SK-N-SH treated with all-trans-retinoic acid at 6 μM for 48 hours (cell line): Measurements from ENCODE around the gene CACNA1S.

Experiments
- BACH2 ChIP-seq: fragments of 250-450 bp; sonication (Bioruptor Pico); IDR thresholded peaks from 2 replicates; pipeline ENCODE4 v1.9.0; 2021; ENCODE audit warnings: mild to moderate bottlenecking, borderline replicate concordance
- TCF4 ChIP-seq: fragments of 250-450 bp; sonication (Bioruptor Pico); IDR thresholded peaks from 2 replicates; pipeline ENCODE4 v1.8.0; 2021; ENCODE audit warnings: mild to moderate bottlenecking, moderate library complexity, borderline replicate concordance
- ZC3H10 ChIP-seq: fragments of 250-450 bp; sonication (Bioruptor Pico); IDR thresholded peaks from 2 replicates; pipeline ENCODE4 v1.5.1; 2021; ENCODE audit warnings: mild to moderate bottlenecking, moderate library complexity
- ZFP3 ChIP-seq: fragments of 250-450 bp; sonication (Bioruptor Pico); IDR thresholded peaks from 2 replicates; pipeline ENCODE4 v1.5.0; 2020; ENCODE audit warnings: mild to moderate bottlenecking, moderate library complexity
- ZNF565 ChIP-seq: fragments of 450-650 bp; formaldehyde crosslinking; conservative IDR thresholded peaks from 2 replicates; pipeline ENCODE4 v1.5.0; 2020; ENCODE audit warnings: low read depth, mild to moderate bottlenecking, moderate library complexity

DNA sequence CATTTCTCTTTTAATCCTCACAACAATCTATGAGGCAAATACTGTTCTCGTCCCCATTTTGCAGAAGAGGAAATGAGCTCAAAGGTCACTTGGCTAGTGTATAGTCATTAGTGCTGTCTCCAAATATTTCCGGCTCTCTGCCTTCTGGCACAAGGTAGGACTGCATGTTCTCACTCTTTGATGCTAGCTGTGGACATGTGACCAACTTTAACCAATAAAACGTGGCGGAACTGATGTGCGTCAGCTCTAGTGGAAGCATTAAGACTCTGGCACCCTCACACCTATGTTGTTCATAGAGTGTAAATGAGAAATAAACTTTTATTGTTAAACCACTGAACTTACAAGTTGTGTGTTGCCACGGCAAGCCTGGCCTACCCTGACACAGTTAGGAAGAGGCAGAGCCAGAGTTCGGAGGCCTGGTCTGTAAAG lies 83.8 kb downstream of the CACNA1S start:
- TF ChIP-seq ZC3H10 (CRISPR knock-in tag) (no peak), ZNF565 (CRISPR knock-in tag) (no peak), BACH2 (CRISPR knock-in tag) (no peak), TCF4 (CRISPR knock-in tag) (no peak), ZFP3 (CRISPR knock-in tag) (no peak)
